Peyer's patch (tissue), 4 donors: ENCODE results near the gene PDXP. TPM values are rescaled to one million over a fixed set of nuclear protein-coding genes. Genes with fewer than 3 reads are reported as not detected.
"Not testable (repeated sequence)": the region's sequence is repeated elsewhere in the genome, so short reads cannot be mapped to it uniquely, and the experiment has no call there.

Source experiments
- DNase-seq, 3 donors: peaks; one replicate each; pipeline ENCODE4 v3.0.0-alpha.2; 2017 to 2019
- H3K27ac ChIP-seq, 4 donors: fragments of 200-600 bp; sonication (generic); one replicate each; pipeline ENCODE4 v1.5.1; 2016 to 2019
- H3K27me3 ChIP-seq, 2 donors: fragments of 200-600 bp; sonication (generic); one replicate each; pipeline ENCODE4 v1.5.1; 2019
- H3K36me3 ChIP-seq, 3 donors: fragments of 200-600 bp; sonication (generic); one replicate each; pipeline ENCODE4 v1.5.1; 2016 to 2019
- H3K4me1 ChIP-seq, 4 donors: fragments of 200-600 bp; sonication (generic); one replicate each; pipeline ENCODE4 v1.5.1; 2016 to 2019
- H3K4me3 ChIP-seq, 4 donors: fragments of 200-600 bp; sonication (generic); 1 replicate in 3 of 4; 2 replicates in 1 of 4; pipeline ENCODE4 v1.5.1; 2016 to 2019; ENCODE audit warnings: mild to moderate bottlenecking in 1 of 4
- H3K9me3 ChIP-seq, 4 donors: fragments of 200-600 bp; sonication (generic); one replicate each; pipeline ENCODE4 v1.5.1; 2016 to 2019; ENCODE audit warnings: mild to moderate bottlenecking in 1 of 4
- CTCF ChIP-seq, 6 experiments: fragments of 450-650 bp in 4 of 6; fragments of 200-600 bp in 2 of 6; sonication (generic) in 1 of 6; IDR thresholded peaks; one replicate each; pipeline ENCODE4 v1.5.1; 2017 to 2019; ENCODE audit warnings: antibody characterized with exemption in 6 of 6, mild to moderate bottlenecking in 3 of 6, moderate library complexity in 1 of 6
- POLR2A ChIP-seq, 2 donors: fragments of 450-650 bp; IDR thresholded peaks; one replicate each; pipeline ENCODE4 v1.5.1; 2017; ENCODE audit warnings: antibody characterized with exemption in 2 of 2, mild to moderate bottlenecking in 2 of 2, moderate library complexity in 2 of 2
- total RNA-seq, 4 donors: library from RNA; depleted of rRNA; stranded (reverse); fragments of >200 nt; gene quantifications; one replicate each; pipeline ENCODE4 v1.1.0, GENCODE V29; 2016

PDXP gene
- total RNA-seq, result 100 to 1,000 TPM in 3 of 4 donors, 10 to 100 TPM in 1; 19.0 to 146 (median 111) TPM

GRCh38 chr22:37658133-37659065 lies at the start of gene PDXP:
PDXP (plus strand) TSS chr22:37658723; CDS start chr22:37658783, 60 bp downstream.
- peaks cover 0 to 9% (median 0%) of the 10 kb centered on the region in 3 donors for H3K36me3 ChIP-seq
- DNase-seq, result peak; percentile 97 to 100 (median 99)

GRCh38 chr22:37609240-37610152 lies 49.0 kb upstream of the PDXP start:
- peaks cover 0 to 49% (median 14%) of the 10 kb centered on the region in 4 donors for H3K4me1 ChIP-seq
- TF ChIP-seq POLR2A (IDR thresholded peaks at IDR 0.05) (no peak), CTCF (IDR thresholded peaks at IDR 0.05) (no peak)
- no peak for DNase-seq

More at GRCh38 chr22:37658133-37659065, at the start of gene PDXP:
- H3K27me3 ChIP-seq, result no peaks in the 10 kb centered on the region
- H3K4me1 ChIP-seq, result peaks cover 0 to 64% (median 24%) of the 10 kb centered on the region in 4 donors
- peak within 1 kb of the TSS; percentile 59 to 95 (median 82) for H3K4me3 ChIP-seq
- no peaks in the 10 kb centered on the region for H3K9me3 ChIP-seq
- H3K27ac ChIP-seq, result peak within 1 kb of the TSS; percentile 85 to 98 (median 90)
- TF ChIP-seq POLR2A (IDR thresholded peaks at IDR 0.05) (peak; percentile 70 to 98), CTCF (IDR thresholded peaks at IDR 0.05) (peak in 2 of 6 experiments; percentile 9 to 13)

GRCh38 chr22:37610153-37610475 lies 48.4 kb upstream of the PDXP start:
- not testable (repeated sequence) for H3K9me3 ChIP-seq, DNase-seq, H3K27me3 ChIP-seq
- Histone ChIP-seq H3K4me1 (peaks cover 0 to 49% (median 14%) of the 10 kb centered on the region in 4 donors), H3K27ac (peak overlapping the region in 3 of 4 donors; percentile 95 to 98 (median 96)), H3K36me3 (peaks cover 0 to 14% (median 0%) of the 10 kb centered on the region in 3 donors), H3K4me3 (peak overlapping the region; percentile 86 to 100 (median 94))

More at GRCh38 chr22:37609240-37610152, 49.0 kb upstream of the PDXP start:
- Histone ChIP-seq H3K36me3 (peaks cover 0 to 8% (median 0%) of the 10 kb centered on the region in 3 donors), H3K9me3 (no peaks in the 10 kb centered on the region), H3K27me3 (no peaks in the 10 kb centered on the region), H3K4me3 (peak overlapping the region; percentile 86 to 100 (median 94)), H3K27ac (peak overlapping the region; percentile 95 to 98 (median 96))

GRCh38 chr22:37610480-37611129 lies 47.9 kb upstream of the PDXP start:
- H3K27ac ChIP-seq, result peak overlapping the region; percentile 44 to 98 (median 96)
- TF ChIP-seq POLR2A (IDR thresholded peaks at IDR 0.05) (peak in 1 of 2 donors; percentile 35), CTCF (IDR thresholded peaks at IDR 0.05) (no peak)
- H3K9me3 ChIP-seq, result no peaks in the 10 kb centered on the region
- no peak for DNase-seq
- H3K36me3 ChIP-seq, result peaks cover 0 to 19% (median 0%) of the 10 kb centered on the region in 3 donors
- no peak overlapping the region for H3K4me3 ChIP-seq
- peaks cover 0 to 49% (median 14%) of the 10 kb centered on the region in 4 donors for H3K4me1 ChIP-seq
- H3K27me3 ChIP-seq, result no peaks in the 10 kb centered on the region

- H3K27me3 ChIP-seq, result no peaks in the 10 kb centered on the region
- peaks cover 0 to 49% (median 14%) of the 10 kb centered on the region in 4 donors for H3K4me1 ChIP-seq
- no peak overlapping the region for H3K4me3 ChIP-seq
- no peak for TF ChIP-seq POLR2A (IDR thresholded peaks at IDR 0.05)
- TF ChIP-seq CTCF (IDR thresholded peaks at IDR 0.05), result no peak
- H3K9me3 ChIP-seq, result no peaks in the 10 kb centered on the region
- peaks cover 0 to 25% (median 0%) of the 10 kb centered on the region in 3 donors for H3K36me3 ChIP-seq
- H3K27ac ChIP-seq, result peak overlapping the region in 1 of 4 donors; percentile 44
- no peak for DNase-seq
Measured at GRCh38 chr22:37611207-37611606, 47.3 kb upstream of the PDXP start.
